Endodermal cell (in vitro differentiated cells): ENCODE results near the gene GPC6. TPM values are rescaled to one million over a fixed set of nuclear protein-coding genes. Genes with fewer than 3 reads are reported as not detected.

ENCODE experiments used
- DNase-seq: peaks from one replicate; pipeline ENCODE4 v3.0.0-alpha.2; 2017
- H3K27ac ChIP-seq: 2 replicates; pipeline ENCODE4 v1.5.1; 2013; ENCODE audit warnings: mild to moderate bottlenecking, low read depth, low read length, moderate library complexity
- H3K27me3 ChIP-seq: 2 replicates; pipeline ENCODE4 v1.6.1; 2013; ENCODE audit warnings: mild to moderate bottlenecking, low read length, moderate library complexity; ENCODE audit not compliant: insufficient read depth, control insufficient read depth, poor library complexity, severe bottlenecking
- H3K36me3 ChIP-seq: 2 replicates; pipeline ENCODE4 v1.7.0; 2013; ENCODE audit warnings: mild to moderate bottlenecking, low read length, moderate library complexity; ENCODE audit not compliant: control insufficient read depth, insufficient read depth
- H3K4me1 ChIP-seq: one replicate; pipeline ENCODE4 v1.7.0; 2013; ENCODE audit warnings: low read length; ENCODE audit not compliant: control insufficient read depth, insufficient read depth
- H3K4me3 ChIP-seq: 2 replicates; pipeline ENCODE4 v1.5.1; 2013; ENCODE audit warnings: mild to moderate bottlenecking, low read length, moderate library complexity
- H3K9ac ChIP-seq: 2 replicates; pipeline ENCODE4 v1.6.1; 2013; ENCODE audit warnings: mild to moderate bottlenecking, low read length, moderate library complexity; ENCODE audit not compliant: poor library complexity, severe bottlenecking; ENCODE audit errors: extremely low read depth
- H3K9me3 ChIP-seq: 2 replicates; pipeline ENCODE4 v1.6.1; 2013; ENCODE audit warnings: mild to moderate bottlenecking, low read length, moderate library complexity; ENCODE audit not compliant: control insufficient read depth
- H3K27ac Mint-ChIP-seq: 2 replicates; pipeline ENCODE4 v1.8.0; 2020; ENCODE audit warnings: mixed read lengths
- H3K27me3 Mint-ChIP-seq: 2 replicates; pipeline ENCODE4 v1.8.0; 2021; ENCODE audit warnings: mild to moderate bottlenecking, mixed read lengths; ENCODE audit not compliant: insufficient read depth
- H3K36me3 Mint-ChIP-seq: 2 replicates; pipeline ENCODE4 v1.8.0; 2020; ENCODE audit warnings: low read depth, mixed read lengths
- H3K4me1 Mint-ChIP-seq: 2 replicates; pipeline ENCODE4 v1.8.0; 2020; ENCODE audit warnings: mixed read lengths
- H3K4me3 Mint-ChIP-seq: 2 replicates; pipeline ENCODE4 v1.8.0; 2020; ENCODE audit warnings: mild to moderate bottlenecking, moderate library complexity, mixed read lengths
- H3K9me3 Mint-ChIP-seq: 2 replicates; pipeline ENCODE4 v1.8.0; 2020; ENCODE audit warnings: mild to moderate bottlenecking, mixed read lengths
- WGBS, 2 experiments: methylation state at CpG; one replicate each; pipeline versions ENCODE4 v1.1.5 to v1.1.7; 2013; ENCODE audit warnings: missing lambda C conversion rate in 2 of 2, mixed read lengths in 1 of 2; ENCODE audit not compliant: insufficient coverage in 1 of 2, insufficient read length in 1 of 2; 5-methylcytosine and 5-hydroxymethylcytosine counted together
- total RNA-seq, 2 donors: library from RNA; stranded (reverse); fragmentation: NEBNext Ultra II Directional in 1 of 2; extraction: Animal tissue kit (Norgen Biotek cat#: 25700) in 1 of 2; gene quantifications; 2 replicates in 1 of 2; 3 replicates in 1 of 2; pipeline ENCODE4 v1.2.1, GENCODE V29; 2021
- TF ChIP-seq, protein P1 (sequence below): fragments of 200-600 bp; sonication (generic); conservative IDR thresholded peaks from 2 replicates; pipeline ENCODE4 v1.5.0; 2021; ENCODE audit warnings: antibody characterized with exemption, mild to moderate bottlenecking

GPC6 gene
- total RNA-seq, 2 donors from 2014 or later = 69.6 to 80.4 TPM

- no peak overlapping the region for H3K4me3 Mint-ChIP-seq
- no peak overlapping the region for H3K27ac Mint-ChIP-seq
- WGBS, 2 experiments = 78% methylated on average over 3 of the region's 4 CpGs; no CpG with 5 or more reads in 1 of the 2 experiments
- no peaks in the 10 kb centered on the region for H3K9me3 Mint-ChIP-seq
- TF ChIP-seq, protein P1, sequence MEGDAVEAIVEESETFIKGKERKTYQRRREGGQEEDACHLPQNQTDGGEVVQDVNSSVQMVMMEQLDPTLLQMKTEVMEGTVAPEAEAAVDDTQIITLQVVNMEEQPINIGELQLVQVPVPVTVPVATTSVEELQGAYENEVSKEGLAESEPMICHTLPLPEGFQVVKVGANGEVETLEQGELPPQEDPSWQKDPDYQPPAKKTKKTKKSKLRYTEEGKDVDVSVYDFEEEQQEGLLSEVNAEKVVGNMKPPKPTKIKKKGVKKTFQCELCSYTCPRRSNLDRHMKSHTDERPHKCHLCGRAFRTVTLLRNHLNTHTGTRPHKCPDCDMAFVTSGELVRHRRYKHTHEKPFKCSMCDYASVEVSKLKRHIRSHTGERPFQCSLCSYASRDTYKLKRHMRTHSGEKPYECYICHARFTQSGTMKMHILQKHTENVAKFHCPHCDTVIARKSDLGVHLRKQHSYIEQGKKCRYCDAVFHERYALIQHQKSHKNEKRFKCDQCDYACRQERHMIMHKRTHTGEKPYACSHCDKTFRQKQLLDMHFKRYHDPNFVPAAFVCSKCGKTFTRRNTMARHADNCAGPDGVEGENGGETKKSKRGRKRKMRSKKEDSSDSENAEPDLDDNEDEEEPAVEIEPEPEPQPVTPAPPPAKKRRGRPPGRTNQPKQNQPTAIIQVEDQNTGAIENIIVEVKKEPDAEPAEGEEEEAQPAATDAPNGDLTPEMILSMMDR = no peak
- Histone ChIP-seq H3K27ac (no peak overlapping the region), H3K36me3 (no peaks in the 10 kb centered on the region), H3K9ac (no peak overlapping the region), H3K4me3 (no peak overlapping the region), H3K9me3 (no peaks in the 10 kb centered on the region), H3K4me1 (peaks cover 11% of the 10 kb centered on the region), H3K27me3 (no peaks in the 10 kb centered on the region)
- H3K4me1 Mint-ChIP-seq = peaks cover 19% of the 10 kb centered on the region
- H3K36me3 Mint-ChIP-seq = no peaks in the 10 kb centered on the region
- no peaks in the 10 kb centered on the region for H3K27me3 Mint-ChIP-seq
- no peak for DNase-seq
Measured at GRCh38 chr13:94056362-94056990, 829.9 kb downstream of the GPC6 start.

GRCh38 chr13:94057618-94058186 lies 831.1 kb downstream of the GPC6 start:
- H3K4me1 ChIP-seq = peaks cover 11% of the 10 kb centered on the region
- DNase-seq = no peak
- H3K36me3 ChIP-seq = no peaks in the 10 kb centered on the region
- TF ChIP-seq, protein P1 = no peak
- H3K27me3 ChIP-seq = no peaks in the 10 kb centered on the region
- Mint-ChIP-seq H3K4me1 (peaks cover 19% of the 10 kb centered on the region), H3K27ac (no peak overlapping the region), H3K36me3 (no peaks in the 10 kb centered on the region), H3K9me3 (no peaks in the 10 kb centered on the region), H3K27me3 (no peaks in the 10 kb centered on the region), H3K4me3 (no peak overlapping the region)
- 80% methylated on average over 2 of the region's 2 CpGs; no CpG with 5 or more reads in 1 of the 2 experiments for WGBS, 2 experiments
- H3K27ac ChIP-seq = no peak overlapping the region
- no peak overlapping the region for H3K4me3 ChIP-seq
- H3K9me3 ChIP-seq = no peaks in the 10 kb centered on the region
- H3K9ac ChIP-seq = no peak overlapping the region

DNA sequence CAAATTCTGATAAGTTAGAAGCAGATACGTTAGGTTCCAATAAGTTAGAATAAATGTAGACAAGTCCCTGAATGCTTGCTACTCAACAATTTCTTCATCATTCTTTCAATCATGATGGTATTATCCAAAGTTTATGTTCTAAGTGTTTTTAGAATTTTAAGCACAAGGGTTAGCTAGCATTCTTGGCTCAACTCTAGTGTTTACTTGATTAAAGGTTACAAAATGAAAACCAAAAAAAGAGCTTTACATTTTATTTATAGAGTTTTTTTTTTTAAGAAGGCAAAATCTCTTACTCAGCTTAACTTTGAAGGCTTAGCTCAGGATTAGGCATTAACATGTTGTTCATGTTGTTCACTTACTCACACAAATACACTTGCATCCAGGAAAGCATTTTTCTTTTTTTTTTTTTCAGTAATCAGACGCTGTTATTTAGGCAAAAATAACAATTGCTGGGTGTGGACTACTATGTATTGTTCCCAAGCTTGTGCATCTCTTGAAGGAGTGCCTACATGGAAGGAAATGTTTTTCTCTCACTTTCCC lies 832.3 kb downstream of the GPC6 start:
- DNase-seq = no peak
- Mint-ChIP-seq H3K27me3 (no peaks in the 10 kb centered on the region), H3K27ac (no peak overlapping the region), H3K36me3 (no peaks in the 10 kb centered on the region), H3K4me3 (no peak overlapping the region), H3K9me3 (no peaks in the 10 kb centered on the region), H3K4me1 (peaks cover 18% of the 10 kb centered on the region)
- Histone ChIP-seq H3K36me3 (no peaks in the 10 kb centered on the region), H3K27me3 (no peaks in the 10 kb centered on the region), H3K4me1 (peaks cover 7% of the 10 kb centered on the region), H3K9ac (no peak overlapping the region), H3K9me3 (no peaks in the 10 kb centered on the region), H3K27ac (no peak overlapping the region), H3K4me3 (no peak overlapping the region)
- TF ChIP-seq, protein P1 = no peak
- 90 to 100% methylated on average over 1 to 2 of the region's 2 CpGs for WGBS, 2 experiments
